Duodenal mucosa (tissue), 2 donors: ENCODE results near the gene UHRF1.

Source experiments
- H3K27ac ChIP-seq: one replicate; pipeline ENCODE4 v1.7.0; 2013; ENCODE audit warnings: low read depth, low read length
- H3K27me3 ChIP-seq, 2 donors: one replicate each; pipeline ENCODE4 v1.7.0; 2013; ENCODE audit warnings: low read length in 2 of 2, control low read depth in 1 of 2; ENCODE audit not compliant: insufficient read depth in 2 of 2, control insufficient read depth in 1 of 2
- H3K36me3 ChIP-seq, 2 donors: one replicate each; pipeline ENCODE4 v1.7.0; 2013; ENCODE audit warnings: low read length in 2 of 2, control low read depth in 1 of 2; ENCODE audit not compliant: insufficient read depth in 2 of 2, control insufficient read depth in 1 of 2
- H3K4me1 ChIP-seq, 2 donors: one replicate each; pipeline ENCODE4 v1.7.0; 2013; ENCODE audit warnings: low read length in 2 of 2, control low read depth in 1 of 2; ENCODE audit not compliant: insufficient read depth in 2 of 2, control insufficient read depth in 1 of 2
- H3K4me3 ChIP-seq, 2 donors: one replicate each; pipeline ENCODE4 v1.7.0; 2013; ENCODE audit warnings: low read length in 2 of 2, low read depth in 1 of 2
- H3K9ac ChIP-seq, 2 donors: one replicate each; pipeline ENCODE4 v1.7.0; 2013; ENCODE audit warnings: low read length in 2 of 2, low read depth in 1 of 2
- H3K9me3 ChIP-seq, 2 donors: one replicate each; pipeline ENCODE4 v1.7.0; 2013; ENCODE audit warnings: low read length in 2 of 2, control low read depth in 1 of 2; ENCODE audit not compliant: control insufficient read depth in 1 of 2

UHRF1 gene

DNA sequence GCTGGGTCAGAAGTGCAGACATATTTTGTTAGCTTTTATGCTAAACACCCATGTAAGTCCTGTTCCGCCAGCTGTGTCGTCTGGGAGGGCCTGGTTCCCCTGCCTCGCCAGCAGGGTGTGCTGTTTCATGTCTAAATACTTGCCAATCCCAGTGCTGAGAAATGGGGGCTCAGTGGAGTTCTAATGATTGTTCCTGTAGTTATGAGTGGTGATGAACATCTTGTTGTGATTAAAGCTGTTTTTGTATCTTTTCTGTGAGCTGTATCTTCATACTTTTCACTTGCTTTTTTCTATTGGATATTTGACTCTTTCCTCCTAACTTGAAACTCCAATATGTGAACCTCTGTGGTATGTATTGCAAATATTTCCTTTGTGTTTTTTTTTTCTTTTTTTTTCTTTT, 92.3 kb downstream of the UHRF1 start:
- Histone ChIP-seq H3K9me3 (no peaks in the 10 kb centered on the region), H3K4me1 (no peaks in the 10 kb centered on the region), H3K9ac (no peak overlapping the region), H3K36me3 (peaks cover 0 to 4% of the 10 kb centered on the region in 2 donors), H3K4me3 (no peak overlapping the region), H3K27me3 (no peaks in the 10 kb centered on the region), H3K27ac (no peak overlapping the region)

DNA sequence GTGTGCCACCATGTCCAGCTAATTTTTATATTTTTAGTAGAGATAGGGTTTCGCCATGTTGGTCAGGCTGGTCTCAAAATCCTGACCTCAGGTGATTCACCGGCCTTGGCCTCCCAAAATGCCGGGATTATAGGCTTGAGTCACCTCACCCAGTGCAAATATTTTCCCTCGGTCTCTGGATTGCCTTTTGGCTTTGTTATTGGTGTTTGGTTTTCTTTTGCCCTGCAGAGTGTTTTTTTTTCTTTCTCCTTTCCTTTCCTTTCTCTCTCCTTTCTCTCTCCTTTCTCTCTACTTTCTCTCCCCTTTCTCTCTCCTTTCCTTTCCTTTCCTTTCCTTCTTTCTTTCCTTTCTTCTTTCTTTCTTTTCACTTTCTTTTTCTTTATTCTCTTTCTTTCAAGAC, 92.8 kb downstream of the UHRF1 start:
- Histone ChIP-seq H3K9me3 (no peaks in the 10 kb centered on the region), H3K27ac (no peak overlapping the region), H3K36me3 (peaks cover 0 to 5% of the 10 kb centered on the region in 2 donors), H3K9ac (no peak overlapping the region), H3K4me1 (no peaks in the 10 kb centered on the region), H3K27me3 (no peaks in the 10 kb centered on the region), H3K4me3 (no peak overlapping the region)

GRCh38 chr19:5003781-5004180, 94.5 kb downstream of the UHRF1 start:
- no peaks in the 10 kb centered on the region for H3K4me1 ChIP-seq
- no peak overlapping the region for H3K27ac ChIP-seq
- H3K9ac ChIP-seq, result no peak overlapping the region
- no peaks in the 10 kb centered on the region for H3K27me3 ChIP-seq
- peaks cover 0 to 3% of the 10 kb centered on the region in 2 donors for H3K36me3 ChIP-seq
- no peaks in the 10 kb centered on the region for H3K9me3 ChIP-seq
- no peak overlapping the region for H3K4me3 ChIP-seq

- Histone ChIP-seq H3K4me1 (no peaks in the 10 kb centered on the region), H3K36me3 (peaks cover 0 to 3% of the 10 kb centered on the region in 2 donors), H3K9ac (no peak overlapping the region), H3K27ac (no peak overlapping the region), H3K4me3 (no peak overlapping the region), H3K9me3 (no peaks in the 10 kb centered on the region), H3K27me3 (no peaks in the 10 kb centered on the region)
Observed at GRCh38 chr19:5005096-5005495, 95.8 kb downstream of the UHRF1 start.

- Histone ChIP-seq H3K9ac (no peak overlapping the region), H3K9me3 (no peaks in the 10 kb centered on the region), H3K27ac (no peak overlapping the region), H3K4me1 (no peaks in the 10 kb centered on the region), H3K4me3 (no peak overlapping the region), H3K36me3 (peaks cover 0 to 3% of the 10 kb centered on the region in 2 donors), H3K27me3 (no peaks in the 10 kb centered on the region)
Observed at GRCh38 chr19:5006201-5006600, 96.9 kb downstream of the UHRF1 start.

DNA sequence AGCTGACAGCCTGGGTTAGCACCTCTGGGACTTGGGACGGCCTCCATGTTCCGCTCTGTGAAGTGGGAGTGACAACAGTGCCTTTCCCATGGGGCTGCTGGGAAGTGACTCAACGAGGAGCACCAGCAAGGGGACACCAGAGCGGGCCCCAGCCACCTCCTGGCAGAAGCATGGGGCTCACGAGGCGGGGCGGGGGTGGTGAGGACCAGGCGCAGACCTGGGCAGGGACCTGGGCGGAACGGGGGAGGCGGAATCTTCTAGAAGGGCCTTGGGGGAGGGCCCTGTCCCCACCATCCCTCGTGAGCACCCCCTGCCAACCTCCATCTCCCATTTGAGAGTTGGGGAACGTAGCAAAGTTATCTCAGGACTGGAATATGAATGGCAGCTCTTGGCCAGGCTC, 97.5 kb downstream of the UHRF1 start:
- no peaks in the 10 kb centered on the region for H3K9me3 ChIP-seq
- H3K27ac ChIP-seq, result no peak overlapping the region
- H3K9ac ChIP-seq, result no peak overlapping the region
- H3K27me3 ChIP-seq, result no peaks in the 10 kb centered on the region
- no peak overlapping the region for H3K4me3 ChIP-seq
- no peaks in the 10 kb centered on the region for H3K4me1 ChIP-seq
- peaks cover 0 to 3% of the 10 kb centered on the region in 2 donors for H3K36me3 ChIP-seq
